ENCODE data around the gene IFNA4.
"Not testable (repeated sequence)": the region's sequence is repeated elsewhere in the genome, so short reads cannot be mapped to it uniquely, and the experiment has no call there.

GRCh38 chr9:21236360-21236714 lies 49.0 kb upstream of the IFNA4 start:
- not testable (repeated sequence) for TF ChIP-seq POLR2A (IDR thresholded peaks at IDR 0.05; ENCODE audit: low read length); GATA1 (IDR thresholded peaks at IDR 0.05; ENCODE audit: low read depth, low read length)

All from erythroblast (primary cell).